GM15510 (cell line): Measurements from ENCODE around the gene ALDH3B2.

Experiments used
- POLR2A ChIP-seq: IDR thresholded peaks from 3 replicates; pipeline ENCODE4 v1.6.1; 2011; ENCODE audit warnings: borderline replicate concordance; ENCODE audit not compliant: insufficient read length; ENCODE audit errors: extremely low read depth

The ALDH3B2 gene

DNA sequence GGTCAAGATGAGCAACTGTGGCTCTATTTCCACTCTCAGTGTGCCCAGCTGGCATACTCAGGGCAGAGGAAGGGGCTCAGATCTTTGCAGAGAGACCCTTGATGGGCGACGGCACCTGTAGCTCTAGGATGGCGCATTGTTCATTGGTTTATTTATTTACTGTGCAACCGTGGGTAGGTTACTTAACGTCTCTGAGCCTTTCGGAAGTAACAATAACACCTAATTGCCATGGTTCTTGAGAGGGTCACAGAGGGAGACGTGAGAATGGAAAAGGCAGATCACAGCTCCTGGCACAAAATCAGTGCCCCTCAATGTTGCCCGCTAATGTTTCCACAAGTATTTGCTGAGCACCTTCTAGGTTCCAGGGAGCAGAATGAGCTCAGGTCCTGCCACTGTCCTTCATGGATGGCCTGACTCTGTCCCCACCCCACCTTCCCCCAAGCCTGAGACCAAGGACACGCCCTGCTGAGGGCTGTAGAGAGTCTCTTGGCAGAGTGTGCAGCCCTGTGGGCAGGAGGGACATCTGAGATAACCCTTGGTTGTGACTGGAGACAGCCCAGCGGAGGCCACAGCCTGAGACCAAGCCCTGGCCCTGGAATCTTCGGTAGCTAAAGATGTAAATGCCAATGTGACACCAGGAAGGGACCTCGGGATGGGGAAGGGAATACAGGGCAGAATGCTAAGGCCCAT lies 780 bp upstream of the ALDH3B2 start:
- TF ChIP-seq POLR2A, result no peak

DNA sequence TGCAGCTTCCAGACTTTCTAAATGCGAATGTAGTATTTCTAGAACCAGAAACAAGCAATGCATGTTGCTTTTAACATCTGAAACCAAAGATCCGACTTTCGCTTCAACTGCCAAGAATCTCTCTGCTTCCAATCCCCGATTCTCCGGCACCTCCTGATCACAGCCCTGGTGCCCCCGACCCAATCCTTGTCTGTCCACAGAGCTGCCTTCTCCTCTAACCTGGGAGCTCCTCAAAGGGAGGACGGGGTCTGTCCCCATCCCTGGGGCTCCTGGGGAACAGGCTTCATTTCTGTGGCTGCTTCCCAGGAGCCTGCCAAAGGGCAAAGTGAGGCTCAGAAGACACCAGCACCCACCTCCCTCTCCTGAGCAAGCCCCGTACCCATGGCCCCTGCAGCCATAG lies 521 bp downstream of the ALDH3B2 start:
- TF ChIP-seq POLR2A, result no peak

DNA sequence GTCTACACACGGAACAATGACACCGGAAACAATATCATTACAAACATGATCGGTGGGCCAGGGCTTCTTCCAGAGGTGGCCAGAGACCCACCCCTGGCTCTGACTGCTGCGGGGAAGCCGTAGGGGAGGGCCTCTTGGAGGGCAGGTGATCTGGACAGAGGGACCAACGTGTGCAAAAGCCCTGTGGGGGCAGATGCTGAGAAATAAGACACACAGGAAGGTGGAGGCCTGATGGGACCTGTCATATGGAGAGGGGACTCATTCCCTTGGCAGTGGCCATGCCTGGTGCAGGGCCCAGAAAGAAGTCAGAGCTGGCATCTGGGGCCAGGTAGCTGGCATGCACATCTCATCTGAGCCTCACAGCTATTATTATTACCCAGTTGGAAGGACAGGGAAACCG lies 1.1 kb downstream of the ALDH3B2 start:
- no peak for TF ChIP-seq POLR2A

DNA sequence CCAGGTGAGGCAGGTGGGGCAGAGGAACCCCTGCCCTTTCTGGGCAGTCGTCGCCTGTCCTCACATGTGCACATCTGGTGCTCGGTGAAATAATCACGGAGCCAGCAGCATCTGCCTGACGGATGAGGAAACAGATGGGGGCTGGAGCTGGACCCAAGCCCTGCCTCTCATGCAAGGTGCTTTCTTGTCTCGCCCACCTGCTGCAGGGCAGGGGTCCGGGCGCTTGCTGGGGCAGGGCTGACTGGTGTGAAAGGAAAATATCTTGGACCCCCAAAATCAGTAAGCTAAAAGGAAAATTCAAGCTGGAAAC lies 3.3 kb downstream of the ALDH3B2 start:
- TF ChIP-seq POLR2A, result no peak

DNA sequence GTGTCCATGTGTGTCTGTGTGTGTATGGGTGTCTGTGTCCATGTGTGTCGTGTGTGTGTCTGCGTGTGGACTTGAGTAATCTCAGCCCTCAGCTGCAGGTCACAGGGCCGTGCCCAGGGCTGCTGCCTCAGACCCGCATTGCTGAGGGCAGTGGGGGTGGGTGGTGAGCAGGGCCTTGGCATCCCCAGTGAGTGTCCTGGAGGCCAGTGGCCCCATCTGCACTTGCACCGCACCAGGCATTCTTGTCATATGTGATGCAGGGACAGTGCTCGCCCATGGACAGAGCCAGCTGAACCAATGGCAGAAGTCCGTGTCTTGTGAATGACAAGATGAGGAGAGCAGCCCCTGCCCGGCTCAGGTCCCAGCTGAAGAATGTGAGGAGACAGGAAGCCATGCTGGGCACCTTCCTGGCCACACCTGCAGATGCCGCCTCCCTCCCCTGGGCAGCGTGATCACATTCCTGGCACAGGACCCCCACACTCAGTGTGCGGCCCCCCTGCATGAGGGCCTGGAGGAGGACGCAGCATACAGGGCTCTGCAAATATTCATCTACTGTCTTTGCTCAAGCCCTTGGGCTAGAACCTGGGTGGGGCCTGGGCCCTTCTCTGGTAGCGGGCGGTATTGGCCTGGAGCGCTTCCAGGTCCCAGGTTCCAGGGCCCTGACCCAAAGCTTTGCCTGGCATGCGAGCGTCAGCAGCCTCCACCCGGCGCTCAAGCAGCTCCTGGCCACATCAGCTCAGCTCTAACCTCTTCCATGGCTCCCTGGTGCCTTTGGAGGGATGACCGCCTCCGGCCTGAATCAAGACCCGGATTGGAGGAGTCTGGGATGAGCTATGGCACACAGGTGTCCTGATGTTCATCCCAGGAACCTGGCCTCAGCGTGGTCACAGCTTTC lies 3.9 kb downstream of the ALDH3B2 start:
- no peak for TF ChIP-seq POLR2A

DNA sequence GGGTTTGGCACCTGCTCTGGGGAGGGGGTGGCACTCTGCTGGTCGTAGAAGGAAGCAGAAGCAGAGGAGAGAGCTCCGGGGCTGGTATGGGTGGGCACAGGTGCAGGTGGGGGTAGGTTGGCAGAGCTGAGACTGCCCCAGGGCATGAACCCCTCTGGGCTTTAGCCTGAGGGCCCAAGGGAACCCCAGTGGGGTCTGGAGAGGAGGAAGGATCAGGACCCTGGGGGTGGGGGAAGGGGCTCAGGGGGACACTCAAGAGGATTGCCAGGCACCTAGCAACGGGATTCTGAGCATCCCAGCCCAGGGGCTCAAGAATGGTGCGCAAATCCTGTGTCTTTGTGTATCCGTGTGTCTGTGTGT lies 6.3 kb downstream of the ALDH3B2 start:
- TF ChIP-seq POLR2A, result no peak

DNA sequence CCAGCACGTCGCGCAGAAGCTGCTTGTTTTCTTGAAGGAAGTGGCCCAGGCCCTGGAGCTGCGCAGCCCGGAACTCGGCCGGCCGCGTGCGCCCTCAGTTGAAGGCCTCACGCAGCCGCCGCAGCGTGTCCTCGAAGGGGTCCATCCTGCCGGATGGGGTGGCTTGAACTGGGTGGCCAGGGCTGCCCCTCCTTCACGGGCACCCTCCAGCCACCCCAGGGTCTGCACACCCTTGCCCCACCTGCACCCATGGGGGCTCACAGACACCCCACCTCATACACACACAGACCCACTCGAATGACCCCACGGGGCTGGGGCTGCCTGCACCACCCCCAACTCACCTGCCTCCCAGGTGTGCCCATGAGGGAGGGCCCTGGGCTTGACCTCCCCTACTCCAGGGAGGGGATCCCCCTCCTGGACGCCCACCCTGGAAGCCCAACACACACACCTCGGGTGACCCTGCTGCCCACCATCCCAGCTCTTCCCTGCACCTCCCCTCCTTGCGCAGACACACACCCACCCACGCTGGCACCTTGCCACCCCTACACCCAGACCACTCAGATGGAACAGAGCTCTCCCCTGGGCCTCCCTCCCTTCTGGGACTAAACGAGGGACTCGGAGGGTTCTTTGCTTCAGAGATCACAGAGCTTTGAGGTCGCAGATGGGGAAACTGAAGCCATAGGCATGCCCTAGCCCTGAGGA lies 6.8 kb downstream of the ALDH3B2 start:
- no peak for TF ChIP-seq POLR2A

DNA sequence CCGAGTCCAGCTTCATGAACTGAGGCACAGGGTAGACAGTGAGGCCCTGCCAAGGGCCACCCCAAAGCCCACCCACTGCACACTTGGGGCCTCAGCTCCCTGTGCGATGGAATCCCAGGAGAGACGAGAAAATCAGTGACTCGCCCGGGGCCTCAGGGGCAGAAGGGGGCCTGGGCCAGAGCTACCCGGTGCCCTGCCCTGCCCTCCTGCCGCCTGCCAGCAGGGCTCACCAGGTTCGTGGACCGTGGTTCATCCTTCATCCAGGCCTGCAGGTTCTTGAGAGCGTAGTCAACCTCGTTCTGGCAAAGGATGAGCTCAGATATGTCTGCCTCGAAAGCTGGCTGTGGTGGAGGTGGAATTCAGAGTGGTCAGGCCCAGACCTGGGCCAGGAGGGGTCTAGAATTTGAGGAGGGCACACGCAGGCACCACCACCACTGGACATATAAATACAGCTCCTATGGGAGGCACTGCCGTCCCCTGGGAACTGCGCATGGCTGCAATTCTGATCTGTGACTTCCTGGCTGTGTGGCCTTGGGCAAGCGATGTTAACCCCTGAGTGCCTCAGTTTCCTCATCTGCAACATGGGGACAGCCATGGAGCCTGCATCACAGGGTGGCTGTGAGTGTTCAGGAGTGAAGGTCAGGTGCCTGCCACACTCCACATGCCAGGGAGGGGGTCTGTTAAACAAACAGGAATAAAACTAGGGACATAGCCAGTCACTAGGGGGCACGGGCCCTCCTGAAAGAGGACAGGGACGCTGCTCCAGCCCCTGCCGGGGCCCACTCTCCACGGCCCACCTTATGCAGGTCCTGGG lies 7.5 kb downstream of the ALDH3B2 start:
- no peak for TF ChIP-seq POLR2A

DNA sequence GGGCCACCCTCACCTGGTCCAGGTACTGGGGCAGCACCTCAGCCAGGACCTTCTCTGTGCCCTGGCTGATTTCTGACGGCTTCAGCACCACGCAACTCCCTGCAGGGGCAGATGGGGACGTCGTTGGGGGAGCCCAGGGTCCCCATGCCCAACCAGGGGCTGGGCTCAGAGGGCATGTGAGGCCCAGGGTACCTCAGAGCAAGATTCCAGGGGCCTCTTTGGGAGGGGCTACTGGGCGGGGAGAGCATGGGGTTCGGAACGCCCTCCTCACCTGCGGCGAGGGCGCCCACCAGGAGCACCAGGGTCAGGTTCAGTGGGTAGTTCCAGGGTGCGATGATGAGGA lies 8.1 kb downstream of the ALDH3B2 start:
- TF ChIP-seq POLR2A, result no peak

DNA sequence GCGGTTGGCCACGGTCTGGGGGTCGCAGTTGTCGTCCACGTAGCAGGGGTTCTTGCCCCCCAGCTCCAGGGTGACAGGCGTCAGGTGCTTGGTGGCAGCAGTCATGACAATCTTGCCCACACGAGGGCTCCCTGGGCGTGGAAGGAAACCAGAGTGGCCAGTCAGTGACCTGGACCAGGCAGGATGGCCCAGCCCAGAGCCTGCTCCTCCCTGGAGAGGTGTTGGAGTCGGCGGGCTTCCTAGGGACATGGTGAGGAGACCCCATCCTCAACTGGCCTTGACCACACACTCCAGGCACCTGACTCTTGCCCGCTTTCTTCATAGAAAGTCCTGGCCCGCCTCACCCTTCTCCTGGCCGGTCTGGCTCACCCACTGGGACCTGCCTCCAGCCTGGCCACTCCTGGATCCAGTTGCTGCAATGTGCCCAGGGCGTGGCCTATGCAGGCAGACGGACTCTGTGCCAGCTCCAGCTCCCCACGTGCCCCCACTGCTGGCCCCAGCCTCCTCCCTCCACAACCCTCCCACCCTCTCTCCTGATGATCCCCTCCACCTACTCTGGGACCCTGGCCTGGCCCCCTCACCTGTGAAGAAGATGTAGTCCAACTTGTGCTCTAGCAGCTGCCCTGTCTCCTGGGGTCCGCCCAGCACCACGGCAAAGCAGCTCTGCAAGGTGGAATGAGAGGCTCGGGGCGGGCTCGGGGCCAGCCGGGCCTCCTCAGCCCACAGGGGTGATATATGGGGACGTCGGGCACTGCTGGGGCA lies 8.7 kb downstream of the ALDH3B2 start:
- no peak for TF ChIP-seq POLR2A

DNA sequence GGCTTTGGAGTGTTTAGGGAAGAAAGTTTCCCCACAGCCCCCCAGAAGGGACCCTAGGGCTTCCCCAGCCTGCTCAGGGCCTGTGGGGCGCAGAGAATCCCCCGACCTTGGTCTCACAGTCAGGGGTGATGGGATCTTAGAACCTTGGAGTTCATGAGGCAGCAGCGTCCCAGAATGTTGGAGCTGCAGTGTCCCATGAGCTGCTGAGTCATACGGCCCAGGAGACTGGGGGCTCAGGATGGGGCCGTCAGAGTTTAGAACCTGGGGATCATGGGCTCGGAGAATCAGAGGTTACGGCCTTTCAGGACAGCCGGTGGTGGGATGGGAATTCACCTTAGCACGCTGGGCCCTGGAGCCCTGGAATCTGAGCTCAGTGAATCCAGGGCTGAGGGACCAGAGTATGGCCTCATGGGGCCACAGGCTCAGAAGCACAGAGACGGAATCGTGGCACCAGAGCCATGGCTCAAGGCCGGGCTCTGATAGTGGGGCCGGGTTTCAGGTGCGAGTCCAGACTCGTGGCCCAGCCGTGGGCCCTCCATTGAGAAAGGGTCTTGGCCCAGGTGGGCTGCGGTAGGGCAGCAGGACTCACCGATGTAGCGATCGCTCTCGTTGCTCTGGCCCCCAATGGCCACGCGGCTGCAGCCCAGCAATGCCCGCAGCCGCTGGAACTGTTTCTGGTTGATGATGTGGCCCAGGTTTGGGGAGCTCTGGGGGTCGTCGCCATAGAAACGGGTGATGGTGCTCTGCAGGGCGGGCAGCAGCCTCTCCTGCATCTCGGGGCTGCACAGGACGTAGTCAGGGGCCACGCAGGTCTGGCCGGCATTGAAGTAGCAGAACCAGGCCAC lies 9.5 kb downstream of the ALDH3B2 start:
- no peak for TF ChIP-seq POLR2A

DNA sequence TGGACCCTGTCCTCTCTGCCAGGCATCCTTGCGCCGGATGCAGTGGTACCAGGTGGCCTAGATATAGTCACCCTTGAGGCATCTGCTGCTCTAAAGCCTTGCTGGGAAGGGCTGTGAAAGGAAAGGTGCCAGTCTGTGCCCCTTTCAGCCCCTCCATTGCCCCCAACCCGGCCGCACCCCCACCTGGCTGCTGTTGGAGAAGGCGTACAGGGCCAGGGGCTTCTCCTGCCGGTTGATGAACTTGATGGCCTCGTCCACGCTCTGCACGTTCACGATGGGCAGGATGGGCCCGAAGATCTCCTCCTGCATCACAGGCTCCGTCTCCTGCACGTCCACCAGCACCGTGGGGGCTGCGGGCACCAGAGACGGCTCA lies 10.2 kb downstream of the ALDH3B2 start:
- TF ChIP-seq POLR2A, result no peak

DNA sequence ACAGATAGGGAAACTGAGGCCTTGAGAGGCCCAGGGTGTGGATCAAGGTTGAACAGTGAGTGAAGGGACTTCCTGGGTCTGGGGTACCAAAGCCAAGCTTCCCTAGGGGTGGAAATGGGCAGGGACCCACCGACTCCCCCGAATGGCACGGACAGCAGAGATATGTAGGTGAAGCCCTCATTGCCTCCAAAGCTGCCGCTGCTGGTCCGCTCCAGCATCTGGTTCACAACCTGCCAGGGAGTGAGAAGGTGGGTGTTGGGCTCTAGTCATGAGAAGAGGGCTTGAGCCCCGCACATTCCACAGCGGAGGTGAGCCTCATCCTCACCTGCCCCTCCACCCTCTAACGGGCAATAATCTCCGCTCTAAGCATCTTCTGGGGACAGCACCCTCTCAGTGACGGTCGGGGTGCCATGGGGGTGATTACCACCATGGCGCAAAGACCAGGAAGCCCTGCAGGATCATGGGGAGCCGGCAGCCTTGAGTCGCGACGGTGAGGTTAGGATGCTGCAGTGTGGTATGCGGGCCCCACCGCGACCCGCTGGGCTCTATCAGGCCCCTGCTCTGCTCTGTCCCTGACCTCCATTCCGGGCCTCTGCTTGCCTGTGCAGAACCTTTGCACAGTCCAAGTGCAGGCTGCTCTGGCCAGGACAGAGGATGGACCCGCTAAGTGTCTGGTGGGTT lies 10.8 kb downstream of the ALDH3B2 start:
- no peak for TF ChIP-seq POLR2A
